Peyer's patch (tissue), 4 donors: ENCODE results near the gene XG.

Experiments
- POLR2A ChIP-seq, 2 donors: fragments of 450-650 bp; IDR thresholded peaks; one replicate each; pipeline ENCODE4 v1.5.1; 2017; ENCODE audit warnings: antibody characterized with exemption in 2 of 2, mild to moderate bottlenecking in 2 of 2, moderate library complexity in 2 of 2
- TF ChIP-seq, protein P1 (sequence below), 6 experiments: fragments of 450-650 bp in 4 of 6; fragments of 200-600 bp in 2 of 6; sonication (generic) in 1 of 6; IDR thresholded peaks; one replicate each; pipeline ENCODE4 v1.5.1; 2017 to 2019; ENCODE audit warnings: antibody characterized with exemption in 6 of 6, mild to moderate bottlenecking in 3 of 6, moderate library complexity in 1 of 6

DNA sequence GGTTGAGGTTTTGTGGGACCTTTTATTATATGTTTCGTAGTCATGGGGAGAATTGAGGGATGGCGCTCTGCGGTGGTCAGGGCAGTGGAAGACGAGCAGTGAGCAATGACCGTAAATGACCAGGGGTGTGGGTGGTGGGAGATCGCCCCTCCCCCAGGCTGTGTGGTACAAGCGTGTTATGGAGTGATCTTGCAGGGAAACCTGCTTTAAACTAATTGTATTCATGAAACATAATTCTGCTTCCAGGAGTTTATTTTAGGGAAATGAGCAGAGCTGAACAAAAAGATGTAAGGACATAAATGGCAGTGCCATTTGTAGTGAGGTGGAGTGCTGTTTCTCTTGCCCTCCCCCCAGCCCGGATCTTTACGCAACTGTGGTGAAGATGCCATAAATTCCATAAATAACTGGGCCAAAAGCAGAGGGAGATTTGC, 97.0 kb downstream of the XG start:
- no peak for TF ChIP-seq POLR2A (IDR thresholded peaks at IDR 0.05)
- TF ChIP-seq, protein P1, sequence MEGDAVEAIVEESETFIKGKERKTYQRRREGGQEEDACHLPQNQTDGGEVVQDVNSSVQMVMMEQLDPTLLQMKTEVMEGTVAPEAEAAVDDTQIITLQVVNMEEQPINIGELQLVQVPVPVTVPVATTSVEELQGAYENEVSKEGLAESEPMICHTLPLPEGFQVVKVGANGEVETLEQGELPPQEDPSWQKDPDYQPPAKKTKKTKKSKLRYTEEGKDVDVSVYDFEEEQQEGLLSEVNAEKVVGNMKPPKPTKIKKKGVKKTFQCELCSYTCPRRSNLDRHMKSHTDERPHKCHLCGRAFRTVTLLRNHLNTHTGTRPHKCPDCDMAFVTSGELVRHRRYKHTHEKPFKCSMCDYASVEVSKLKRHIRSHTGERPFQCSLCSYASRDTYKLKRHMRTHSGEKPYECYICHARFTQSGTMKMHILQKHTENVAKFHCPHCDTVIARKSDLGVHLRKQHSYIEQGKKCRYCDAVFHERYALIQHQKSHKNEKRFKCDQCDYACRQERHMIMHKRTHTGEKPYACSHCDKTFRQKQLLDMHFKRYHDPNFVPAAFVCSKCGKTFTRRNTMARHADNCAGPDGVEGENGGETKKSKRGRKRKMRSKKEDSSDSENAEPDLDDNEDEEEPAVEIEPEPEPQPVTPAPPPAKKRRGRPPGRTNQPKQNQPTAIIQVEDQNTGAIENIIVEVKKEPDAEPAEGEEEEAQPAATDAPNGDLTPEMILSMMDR (IDR thresholded peaks at IDR 0.05) = no peak
